Measurements from ENCODE around the gene ADIPOQ. TPM values are rescaled to one million over a fixed set of nuclear protein-coding genes. Genes with fewer than 3 reads are reported as not detected.

ADIPOQ gene
- total RNA-seq, 3 donors from 2014 or later (not counting 1 experiment from before 2014, with no cell fraction given) = not detected

DNA sequence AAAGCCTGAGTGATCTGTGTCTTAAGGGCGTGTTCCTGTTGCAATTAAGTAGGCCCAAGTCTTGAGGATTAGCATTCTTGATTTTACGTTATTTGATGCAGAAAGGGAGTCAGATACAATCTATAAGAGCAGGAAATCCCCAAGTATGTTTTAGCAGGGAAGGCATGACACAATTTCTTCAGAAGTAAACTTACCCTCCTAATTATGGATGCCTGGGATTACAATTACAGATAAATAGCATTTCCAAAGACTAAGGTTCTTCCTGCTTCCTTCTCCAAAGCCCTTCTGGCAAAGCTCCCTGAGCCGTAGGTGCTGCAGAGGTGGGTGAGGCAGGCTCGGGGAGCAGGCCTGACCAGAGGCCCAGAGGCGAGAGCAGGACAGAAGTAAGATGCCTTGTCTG lies 52.9 kb downstream of the ADIPOQ start:
- Mint-ChIP-seq H3K9me3 (no peaks in the 10 kb centered on the region), H3K27me3 (ENCODE audit: low read depth in 2 of 2) (no peaks in the 10 kb centered on the region), H3K4me3 (no peak overlapping the region), H3K4me1 (peaks cover 10 to 18% of the 10 kb centered on the region in 2 donors), H3K27ac (no peak overlapping the region), H3K36me3 (no peaks in the 10 kb centered on the region)
- Histone ChIP-seq H3K4me1 (ENCODE audit: control insufficient read depth, insufficient read depth, low read length) (no peaks in the 10 kb centered on the region), H3K4me3 (ENCODE audit: low read length) (no peak overlapping the region), H3K27ac (ENCODE audit: low read length) (no peak overlapping the region), H3K36me3 (ENCODE audit: control insufficient read depth, insufficient read depth, low read length) (no peaks in the 10 kb centered on the region), H3K9me3 (ENCODE audit: control insufficient read depth, insufficient read depth, low read length) (peaks cover 2% of the 10 kb centered on the region), H3K27me3 (ENCODE audit: control insufficient read depth, insufficient read depth, low read length) (no peaks in the 10 kb centered on the region)
- WGBS (ENCODE audit: insufficient coverage) = 99% methylated on average over 5 of the region's 5 CpGs
- TF ChIP-seq CTCF (IDR thresholded peaks at IDR 0.05) = no peak
- ATAC-seq (no peak), DNase-seq (no peak)
- intact Hi-C loops (cut with micrococcal nuclease) = no loop called here

GRCh38 chr3:186896006-186896405 lies 53.5 kb downstream of the ADIPOQ start:
- ATAC-seq = no peak
- Histone ChIP-seq H3K4me1 (ENCODE audit: control insufficient read depth, insufficient read depth, low read length) (no peaks in the 10 kb centered on the region), H3K36me3 (ENCODE audit: control insufficient read depth, insufficient read depth, low read length) (no peaks in the 10 kb centered on the region), H3K4me3 (ENCODE audit: low read length) (no peak overlapping the region), H3K9me3 (ENCODE audit: control insufficient read depth, insufficient read depth, low read length) (peaks cover 2% of the 10 kb centered on the region), H3K27me3 (ENCODE audit: control insufficient read depth, insufficient read depth, low read length) (no peaks in the 10 kb centered on the region), H3K27ac (ENCODE audit: low read length) (no peak overlapping the region)
- Mint-ChIP-seq H3K4me1 (peaks cover 16 to 24% of the 10 kb centered on the region in 2 donors), H3K27ac (no peak overlapping the region), H3K9me3 (no peaks in the 10 kb centered on the region), H3K27me3 (ENCODE audit: low read depth in 2 of 2) (no peaks in the 10 kb centered on the region), H3K36me3 (no peaks in the 10 kb centered on the region), H3K4me3 (no peak overlapping the region)
- WGBS (ENCODE audit: insufficient coverage) = 97% methylated on average over 4 of the region's 4 CpGs
- no peak for TF ChIP-seq CTCF (IDR thresholded peaks at IDR 0.05)
- no peak for DNase-seq
- intact Hi-C loops (cut with micrococcal nuclease) = no loop called here

- H3K27ac ChIP-seq (ENCODE audit: low read length) = no peak overlapping the region
- peaks cover 2% of the 10 kb centered on the region for H3K9me3 ChIP-seq (ENCODE audit: control insufficient read depth, insufficient read depth, low read length)
- intact Hi-C loops (cut with micrococcal nuclease) = no loop called here
- Mint-ChIP-seq H3K9me3 (no peaks in the 10 kb centered on the region), H3K27ac (no peak overlapping the region), H3K4me3 (no peak overlapping the region), H3K36me3 (no peaks in the 10 kb centered on the region), H3K4me1 (peaks cover 21 to 31% of the 10 kb centered on the region in 2 donors), H3K27me3 (ENCODE audit: low read depth in 2 of 2) (no peaks in the 10 kb centered on the region)
- DNase-seq = no peak
- 95% methylated on average over 4 of the region's 4 CpGs for WGBS (ENCODE audit: insufficient coverage)
- no peak for ATAC-seq
- no peaks in the 10 kb centered on the region for H3K4me1 ChIP-seq (ENCODE audit: control insufficient read depth, insufficient read depth, low read length)
- H3K27me3 ChIP-seq (ENCODE audit: control insufficient read depth, insufficient read depth, low read length) = no peaks in the 10 kb centered on the region
- H3K4me3 ChIP-seq (ENCODE audit: low read length) = no peak overlapping the region
- no peak for TF ChIP-seq CTCF (IDR thresholded peaks at IDR 0.05)
- no peaks in the 10 kb centered on the region for H3K36me3 ChIP-seq (ENCODE audit: control insufficient read depth, insufficient read depth, low read length)
These were observed 54.4 kb downstream of the ADIPOQ start for GRCh38 chr3:186896875-186897274.

- peak in 1 of 3 donors; percentile 42 for ATAC-seq
- Histone ChIP-seq H3K4me1 (ENCODE audit: control insufficient read depth, insufficient read depth, low read length) (no peaks in the 10 kb centered on the region), H3K9me3 (ENCODE audit: control insufficient read depth, insufficient read depth, low read length) (no peaks in the 10 kb centered on the region), H3K36me3 (ENCODE audit: control insufficient read depth, insufficient read depth, low read length) (no peaks in the 10 kb centered on the region), H3K27ac (ENCODE audit: low read length) (peak overlapping the region; percentile 37), H3K27me3 (ENCODE audit: control insufficient read depth, insufficient read depth, low read length) (no peaks in the 10 kb centered on the region), H3K4me3 (ENCODE audit: low read length) (no peak overlapping the region)
- H3K36me3 Mint-ChIP-seq = peaks cover 26% of the 10 kb centered on the region
- DNase-seq = peak in 1 of 2 donors; percentile 27
- H3K4me3 Mint-ChIP-seq = peak overlapping the region; percentile 17
- no CpG with 5 or more reads among the region's 1 CpG for WGBS (ENCODE audit: insufficient coverage)
- no peak for TF ChIP-seq CTCF (IDR thresholded peaks at IDR 0.05)
- peak overlapping the region in 1 of 2 donors; percentile 65 for H3K27ac Mint-ChIP-seq
- intact Hi-C loops (cut with micrococcal nuclease) = no loop called here
- H3K4me1 Mint-ChIP-seq = peaks cover 33 to 46% of the 10 kb centered on the region in 2 donors
- no peaks in the 10 kb centered on the region for H3K27me3 Mint-ChIP-seq (ENCODE audit: low read depth in 2 of 2)
- peaks cover 0 to 1% of the 10 kb centered on the region in 2 donors for H3K9me3 Mint-ChIP-seq
These were observed 58.7 kb downstream of the ADIPOQ start for GRCh38 chr3:186901135-186901734.

Data from natural killer cell (primary cell).